Adipocyte (in vitro differentiated cells): Measurements from ENCODE around the gene ENAH.

Experiments used
- DNase-seq: peaks from one replicate; pipeline ENCODE4 v3.0.0-alpha.2; 2015; ENCODE audit warnings: low read depth
- H3K27me3 ChIP-seq: replicated peaks from 2 replicates; pipeline ENCODE4 v1.7.0; 2013; ENCODE audit warnings: mild to moderate bottlenecking, low read length, moderate library complexity; ENCODE audit not compliant: control insufficient read depth, insufficient read depth
- H3K36me3 ChIP-seq: 2 replicates; pipeline ENCODE4 v1.7.0; 2013; ENCODE audit warnings: low read length, mild to moderate bottlenecking, moderate library complexity; ENCODE audit not compliant: control insufficient read depth, insufficient read depth, severe bottlenecking
- H3K4me1 ChIP-seq: 2 replicates; pipeline ENCODE4 v1.7.0; 2013; ENCODE audit warnings: mild to moderate bottlenecking, low read length, moderate library complexity; ENCODE audit not compliant: control insufficient read depth, insufficient read depth
- H3K4me3 ChIP-seq: 2 replicates; pipeline ENCODE4 v1.7.0; 2013; ENCODE audit warnings: mild to moderate bottlenecking, low read length, moderate library complexity
- H3K9ac ChIP-seq: 2 replicates; pipeline ENCODE4 v1.7.0; 2013; ENCODE audit warnings: mild to moderate bottlenecking, low read length, moderate library complexity
- H3K9me3 ChIP-seq: 2 replicates; pipeline ENCODE4 v1.7.0; 2013; ENCODE audit warnings: mild to moderate bottlenecking, low read length, moderate library complexity; ENCODE audit not compliant: control insufficient read depth

Gene ENAH

GRCh38 chr1:225655509-225656258, 2.8 kb upstream of the ENAH start:
- Histone ChIP-seq H3K9ac (peak overlapping the region; percentile 54), H3K4me1 (peaks cover 34% of the 10 kb centered on the region), H3K4me3 (peak overlapping the region; percentile 66), H3K36me3 (no peaks in the 10 kb centered on the region), H3K27me3 (no peaks in the 10 kb centered on the region), H3K9me3 (no peaks in the 10 kb centered on the region)
- DNase-seq = peak; percentile 96

- H3K4me3 ChIP-seq = peak overlapping the region; percentile 66
- no peaks in the 10 kb centered on the region for H3K36me3 ChIP-seq
- no peak for DNase-seq
- H3K27me3 ChIP-seq = no peaks in the 10 kb centered on the region
- H3K4me1 ChIP-seq = peaks cover 38% of the 10 kb centered on the region
- no peaks in the 10 kb centered on the region for H3K9me3 ChIP-seq
- H3K9ac ChIP-seq = peak overlapping the region; percentile 54
Observed at GRCh38 chr1:225654688-225655508, 2.0 kb upstream of the ENAH start.

GRCh38 chr1:225654277-225654597, 1.3 kb upstream of the ENAH start:
- H3K4me3 ChIP-seq = peak overlapping the region; percentile 90
- H3K4me1 ChIP-seq = peaks cover 45% of the 10 kb centered on the region
- H3K9me3 ChIP-seq = no peaks in the 10 kb centered on the region
- no peaks in the 10 kb centered on the region for H3K27me3 ChIP-seq
- peak overlapping the region; percentile 91 for H3K9ac ChIP-seq
- DNase-seq = no peak
- H3K36me3 ChIP-seq = no peaks in the 10 kb centered on the region

GRCh38 chr1:225653463-225654276, 747 bp upstream of the ENAH start:
- no peaks in the 10 kb centered on the region for H3K27me3 ChIP-seq
- H3K36me3 ChIP-seq = no peaks in the 10 kb centered on the region
- DNase-seq = peak; percentile 90
- H3K9me3 ChIP-seq = no peaks in the 10 kb centered on the region
- peak overlapping the region; percentile 91 for H3K9ac ChIP-seq
- H3K4me1 ChIP-seq = peaks cover 50% of the 10 kb centered on the region
- peak overlapping the region; percentile 90 for H3K4me3 ChIP-seq

- H3K27me3 ChIP-seq = no peaks in the 10 kb centered on the region
- peak overlapping the region; percentile 99 for H3K4me3 ChIP-seq
- no peaks in the 10 kb centered on the region for H3K9me3 ChIP-seq
- peak; percentile 62 for DNase-seq
- H3K4me1 ChIP-seq = peaks cover 44% of the 10 kb centered on the region
- peak overlapping the region; percentile 97 for H3K9ac ChIP-seq
- no peaks in the 10 kb centered on the region for H3K36me3 ChIP-seq
Observed at GRCh38 chr1:225651872-225652728, 823 bp downstream of the ENAH start.

GRCh38 chr1:225651376-225651871, 1.5 kb downstream of the ENAH start:
- Histone ChIP-seq H3K9ac (peak overlapping the region; percentile 97), H3K27me3 (no peaks in the 10 kb centered on the region), H3K4me1 (peaks cover 44% of the 10 kb centered on the region), H3K4me3 (peak overlapping the region; percentile 99), H3K36me3 (no peaks in the 10 kb centered on the region), H3K9me3 (no peaks in the 10 kb centered on the region)
- DNase-seq = peak; percentile 70

- Histone ChIP-seq H3K4me1 (peaks cover 34% of the 10 kb centered on the region), H3K9me3 (no peaks in the 10 kb centered on the region), H3K9ac (peak overlapping the region; percentile 97), H3K27me3 (no peaks in the 10 kb centered on the region), H3K4me3 (peak overlapping the region; percentile 99), H3K36me3 (no peaks in the 10 kb centered on the region)
- DNase-seq = no peak
Observed at GRCh38 chr1:225650179-225650578, 2.7 kb downstream of the ENAH start.

- DNase-seq = no peak
- Histone ChIP-seq H3K4me1 (peaks cover 28% of the 10 kb centered on the region), H3K4me3 (no peak overlapping the region), H3K9me3 (no peaks in the 10 kb centered on the region), H3K36me3 (peaks cover 10% of the 10 kb centered on the region), H3K27me3 (no peaks in the 10 kb centered on the region), H3K9ac (no peak overlapping the region)
Observed at GRCh38 chr1:225645194-225645895, 7.6 kb downstream of the ENAH start.

- Histone ChIP-seq H3K36me3 (peaks cover 10% of the 10 kb centered on the region), H3K9me3 (no peaks in the 10 kb centered on the region), H3K4me3 (no peak overlapping the region), H3K4me1 (peaks cover 21% of the 10 kb centered on the region), H3K27me3 (no peaks in the 10 kb centered on the region), H3K9ac (no peak overlapping the region)
- DNase-seq = peak; percentile 34
Observed at GRCh38 chr1:225644666-225645065, 8.3 kb downstream of the ENAH start.

- no peak overlapping the region for H3K9ac ChIP-seq
- H3K4me3 ChIP-seq = no peak overlapping the region
- H3K4me1 ChIP-seq = peaks cover 4% of the 10 kb centered on the region
- no peaks in the 10 kb centered on the region for H3K9me3 ChIP-seq
- no peak for DNase-seq
- no peaks in the 10 kb centered on the region for H3K27me3 ChIP-seq
- H3K36me3 ChIP-seq = peaks cover 10% of the 10 kb centered on the region
Observed at GRCh38 chr1:225642177-225642576, 10.7 kb downstream of the ENAH start.
